Subcutaneous adipose tissue (tissue), 4 donors: ENCODE measurements around the gene PIK3C2G. TPM values are rescaled to one million over a fixed set of nuclear protein-coding genes. Genes with fewer than 3 reads are reported as not detected.

Experiments used
- CTCF ChIP-seq: fragments of 450-650 bp; IDR thresholded peaks from one replicate; pipeline ENCODE4 v1.5.1; 2016; ENCODE audit warnings: low read depth, mild to moderate bottlenecking, control low read depth, antibody characterized with exemption, moderate library complexity
- total RNA-seq, 4 donors: library from RNA; depleted of rRNA; stranded (reverse); fragments of >200 nt; gene quantifications; one replicate each; pipeline ENCODE4 v1.1.0, GENCODE V29; 2016

Gene PIK3C2G
- total RNA-seq, 4 donors from 2014 or later: 0.19 to 0.22 TPM; not detected in 2

GRCh38 chr12:18383203-18383602 is 121.9 kb downstream of the PIK3C2G start:
- TF ChIP-seq CTCF: no peak

DNA sequence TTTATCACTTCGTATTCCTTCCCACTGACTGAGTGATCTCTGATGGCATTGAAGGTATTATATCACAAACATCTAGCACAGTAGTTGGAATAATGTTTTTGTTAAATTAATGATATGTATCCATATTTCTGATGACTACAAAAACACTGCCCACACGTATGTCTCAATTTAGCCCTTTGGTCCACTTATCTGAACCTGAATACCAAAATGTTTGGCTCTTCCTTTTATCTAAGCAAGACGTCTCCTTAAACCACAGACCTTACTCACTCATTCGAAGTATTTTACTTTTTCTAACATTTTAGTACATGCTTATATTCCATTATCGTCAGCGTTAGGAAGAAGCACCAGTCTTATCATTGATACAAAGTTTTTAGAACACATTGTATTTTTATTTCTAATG is 126.4 kb downstream of the PIK3C2G start:
- no peak for TF ChIP-seq CTCF

- TF ChIP-seq CTCF: no peak
Observed at GRCh38 chr12:18389820-18390219, 128.5 kb downstream of the PIK3C2G start.

DNA sequence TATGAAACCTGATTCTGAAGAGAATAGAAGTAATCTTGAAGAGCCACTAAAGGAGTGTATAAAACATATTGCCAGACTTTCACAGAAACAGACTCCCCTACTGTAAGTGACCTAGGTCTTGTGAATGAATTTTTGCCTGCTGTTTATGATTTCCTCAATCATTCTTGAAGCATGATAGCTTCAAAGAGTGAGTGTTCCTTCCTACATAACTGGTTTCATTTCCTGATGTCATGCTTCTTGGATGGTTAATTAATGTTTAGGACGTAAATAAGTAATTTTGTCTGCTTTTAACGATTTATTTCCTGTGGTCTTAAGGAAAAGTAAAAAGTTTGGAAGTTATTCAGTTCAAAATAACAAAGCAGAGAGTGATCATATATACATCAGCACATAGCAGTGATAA is 129.8 kb downstream of the PIK3C2G start:
- no peak for TF ChIP-seq CTCF

GRCh38 chr12:18394742-18395141 is 133.4 kb downstream of the PIK3C2G start:
- TF ChIP-seq CTCF: no peak

GRCh38 chr12:18400186-18400585 is 138.9 kb downstream of the PIK3C2G start:
- TF ChIP-seq CTCF: no peak

GRCh38 chr12:18402872-18403611 is 141.7 kb downstream of the PIK3C2G start:
- TF ChIP-seq CTCF: no peak
